Adrenal gland (tissue), 12 donors: ENCODE measurements around the gene EXOC3. TPM values are rescaled to one million over a fixed set of nuclear protein-coding genes. Genes with fewer than 3 reads are reported as not detected.

ENCODE experiments used
- DNase-seq, 7 donors: peaks; one replicate each; pipeline ENCODE4 v3.0.0-alpha.2; 2019 to 2020
- H3K27ac ChIP-seq, 5 donors: fragments of 200-600 bp; sonication (generic) in 4 of 5; 1 replicate in 3 of 5; 2 replicates in 2 of 5; pipeline versions ENCODE4 v1.5.1 to v1.8.0; 2016 to 2020; ENCODE audit warnings: mild to moderate bottlenecking in 1 of 5
- H3K27me3 ChIP-seq: fragments of 200-600 bp; 2 replicates; pipeline ENCODE4 v1.8.0; 2021
- H3K36me3 ChIP-seq, 2 donors: fragments of 200-600 bp; replicated peaks in 1 of 2; 1 replicate in 1 of 2; 2 replicates in 1 of 2; pipeline versions ENCODE4 v1.5.1 to v1.8.0; 2018 to 2022
- H3K4me1 ChIP-seq, 2 donors: fragments of 200-600 bp; replicated peaks in 1 of 2; 1 replicate in 1 of 2; 2 replicates in 1 of 2; pipeline versions ENCODE4 v1.5.1 to v1.8.0; 2018 to 2021
- H3K4me3 ChIP-seq, 4 donors: fragments of 200-600 bp; sonication (generic) in 3 of 4; one replicate each; pipeline ENCODE4 v1.5.1; 2016 to 2018
- H3K9me3 ChIP-seq, 3 donors: fragments of 200-600 bp; sonication (generic) in 1 of 3; replicated peaks in 1 of 3; 1 replicate in 2 of 3; 2 replicates in 1 of 3; pipeline versions ENCODE4 v1.5.1 to v1.8.0; 2016 to 2021
- POLR2A ChIP-seq, 2 donors: fragments of 450-650 bp; IDR thresholded peaks; one replicate each; pipeline ENCODE4 v1.6.1; 2017; ENCODE audit warnings: antibody characterized with exemption in 2 of 2, mild to moderate bottlenecking in 2 of 2, moderate library complexity in 1 of 2
- WGBS, 4 donors: extraction: QIAGEN DNeasy Blood & Tissue Kit in 2 of 4; methylation state at CpG; one replicate each; pipeline versions ENCODE4 v1.1.5 to v1.1.7; 2013 to 2017; 5-methylcytosine and 5-hydroxymethylcytosine counted together
- intact Hi-C, 2 donors: fragments of 100-400 bp; cut with DNase I; formaldehyde crosslinking; loops; one replicate each; pipeline versions ENCODE4 v1.14.1 to v1.15.0; 2022 to 2023
- polyA plus RNA-seq, 3 donors: library from polyadenylated mRNA; stranded (reverse); fragments of 200-250 nt in 2 of 3; fragments of 350-450 nt in 1 of 3; fragmentation: Illumina TruSeq in 1 of 3; extraction: RNeasy Lipid Tissue Mini Kit (QIAGEN cat#74804) in 1 of 3; gene quantifications; one replicate each; pipeline ENCODE4 v1.2.3, GENCODE V29; 2013 to 2014
- total RNA-seq, 9 donors: library from RNA; depleted of rRNA in 4 of 9; stranded (reverse); fragments of >200 nt in 4 of 9; fragments of 120-200 nt in 1 of 9; fragmentation: NEBNext Ultra II Directional in 1 of 9; extraction: Animal tissue kit (Norgen Biotek cat#: 25700) in 1 of 9; gene quantifications; one replicate each; pipeline versions ENCODE4 v1.1.0 to v1.2.4, GENCODE V29; 2013 to 2023
- TF ChIP-seq, protein P1 (sequence below), 6 experiments: fragments of 450-650 bp in 4 of 6; fragments of 200-600 bp in 2 of 6; sonication (generic) in 1 of 6; IDR thresholded peaks; 1 replicate in 5 of 6; 2 replicates in 1 of 6; pipeline versions ENCODE4 v1.5.1 to v1.8.0; 2016 to 2021; ENCODE audit warnings: antibody characterized with exemption in 6 of 6, mild to moderate bottlenecking in 2 of 6, moderate library complexity in 1 of 6
- donor health status: healthy with polysubstance abuse.
- donor health status: Bipolar disorder and iron deficiency.
- donor health status: DM: yes; HTN: yes; CAD: no.
- donor health status: DM: no; HTN: no; CAD: no.
- donor health status: DM: no; HTN: no; CAD: no.
- donor health status: DM: yes; HTN: yes; CAD: no.

The EXOC3 gene
- total and polyA plus RNA-seq, 12 donors, result 24.7 to 66.4 (median 42.7) TPM

DNA sequence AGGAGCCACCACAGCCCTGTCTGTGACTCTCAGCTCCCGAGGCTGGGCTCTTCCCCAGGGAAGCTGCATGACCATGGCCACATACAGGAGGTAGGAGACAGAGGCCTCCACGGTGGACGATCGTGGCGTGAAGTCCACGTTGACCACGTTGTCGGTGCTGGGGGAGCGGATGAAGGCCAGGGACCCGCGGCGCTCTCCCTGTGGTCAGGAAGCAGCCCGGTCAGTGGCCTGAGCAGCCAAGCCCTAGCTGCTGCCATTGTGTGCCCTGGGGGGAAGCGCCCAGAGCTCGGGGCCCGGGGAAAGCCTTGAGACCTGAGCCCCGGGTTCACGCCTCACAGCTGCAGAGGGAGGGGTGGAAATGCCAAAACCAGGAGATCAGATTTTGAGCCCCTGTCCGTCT, 34.3 kb downstream of the EXOC3 start:
- H3K27me3 ChIP-seq, result peaks cover 34% of the 10 kb centered on the region
- peaks cover 7 to 9% of the 10 kb centered on the region in 2 donors for H3K4me1 ChIP-seq
- WGBS, 4 donors, result 64 to 82% (median 76%) methylated on average over 13 to 19 of the region's 19 CpGs
- TF ChIP-seq, protein P1, sequence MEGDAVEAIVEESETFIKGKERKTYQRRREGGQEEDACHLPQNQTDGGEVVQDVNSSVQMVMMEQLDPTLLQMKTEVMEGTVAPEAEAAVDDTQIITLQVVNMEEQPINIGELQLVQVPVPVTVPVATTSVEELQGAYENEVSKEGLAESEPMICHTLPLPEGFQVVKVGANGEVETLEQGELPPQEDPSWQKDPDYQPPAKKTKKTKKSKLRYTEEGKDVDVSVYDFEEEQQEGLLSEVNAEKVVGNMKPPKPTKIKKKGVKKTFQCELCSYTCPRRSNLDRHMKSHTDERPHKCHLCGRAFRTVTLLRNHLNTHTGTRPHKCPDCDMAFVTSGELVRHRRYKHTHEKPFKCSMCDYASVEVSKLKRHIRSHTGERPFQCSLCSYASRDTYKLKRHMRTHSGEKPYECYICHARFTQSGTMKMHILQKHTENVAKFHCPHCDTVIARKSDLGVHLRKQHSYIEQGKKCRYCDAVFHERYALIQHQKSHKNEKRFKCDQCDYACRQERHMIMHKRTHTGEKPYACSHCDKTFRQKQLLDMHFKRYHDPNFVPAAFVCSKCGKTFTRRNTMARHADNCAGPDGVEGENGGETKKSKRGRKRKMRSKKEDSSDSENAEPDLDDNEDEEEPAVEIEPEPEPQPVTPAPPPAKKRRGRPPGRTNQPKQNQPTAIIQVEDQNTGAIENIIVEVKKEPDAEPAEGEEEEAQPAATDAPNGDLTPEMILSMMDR (IDR thresholded peaks at IDR 0.05), result no peak
- TF ChIP-seq POLR2A (IDR thresholded peaks at IDR 0.05), result no peak
- H3K27ac ChIP-seq, result no peak overlapping the region
- no peak for DNase-seq
- intact Hi-C loops, result loop anchor here in 1 of 2 donors (10.0 kb wide), 1 partner anchor 418 kb away; the partner anchor contains the start of genes BRD9 and TRIP13
- no peak overlapping the region for H3K4me3 ChIP-seq
- no peaks in the 10 kb centered on the region for H3K36me3 ChIP-seq
- no peaks in the 10 kb centered on the region for H3K9me3 ChIP-seq

DNA sequence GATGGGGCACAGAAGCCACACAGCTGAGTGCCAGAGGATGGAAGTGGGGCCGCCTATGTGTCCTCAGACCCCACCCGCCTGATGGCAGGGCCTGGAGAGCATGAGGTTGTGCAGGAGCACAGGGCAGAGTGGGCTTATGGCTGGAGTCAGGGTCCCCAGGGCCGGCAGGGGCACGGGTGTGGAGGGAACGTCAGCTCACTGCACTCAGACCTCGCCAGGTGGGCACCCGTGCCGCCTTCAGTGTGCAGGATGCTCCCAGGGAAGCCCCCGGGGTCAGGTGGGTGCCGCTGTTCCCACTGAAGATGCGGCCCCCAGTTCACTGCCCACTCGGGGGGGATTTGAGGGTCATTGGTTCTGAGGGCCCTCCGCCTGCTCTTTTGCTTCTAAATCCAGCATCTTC, 34.9 kb downstream of the EXOC3 start:
- H3K4me3 ChIP-seq, result no peak overlapping the region
- no peaks in the 10 kb centered on the region for H3K9me3 ChIP-seq
- no peak for TF ChIP-seq POLR2A (IDR thresholded peaks at IDR 0.05)
- TF ChIP-seq, protein P1 (IDR thresholded peaks at IDR 0.05), result no peak
- no peak for DNase-seq
- intact Hi-C loops, result loop anchor here in 1 of 2 donors (10.0 kb wide), 1 partner anchor 417 kb away; the partner anchor contains the start of genes BRD9 and TRIP13
- peaks cover 4% of the 10 kb centered on the region in 2 donors for H3K4me1 ChIP-seq
- no peak overlapping the region for H3K27ac ChIP-seq
- H3K36me3 ChIP-seq, result no peaks in the 10 kb centered on the region
- H3K27me3 ChIP-seq, result peaks cover 40% of the 10 kb centered on the region
- 70 to 81% (median 75%) methylated on average over 4 to 13 of the region's 13 CpGs for WGBS, 4 donors

DNA sequence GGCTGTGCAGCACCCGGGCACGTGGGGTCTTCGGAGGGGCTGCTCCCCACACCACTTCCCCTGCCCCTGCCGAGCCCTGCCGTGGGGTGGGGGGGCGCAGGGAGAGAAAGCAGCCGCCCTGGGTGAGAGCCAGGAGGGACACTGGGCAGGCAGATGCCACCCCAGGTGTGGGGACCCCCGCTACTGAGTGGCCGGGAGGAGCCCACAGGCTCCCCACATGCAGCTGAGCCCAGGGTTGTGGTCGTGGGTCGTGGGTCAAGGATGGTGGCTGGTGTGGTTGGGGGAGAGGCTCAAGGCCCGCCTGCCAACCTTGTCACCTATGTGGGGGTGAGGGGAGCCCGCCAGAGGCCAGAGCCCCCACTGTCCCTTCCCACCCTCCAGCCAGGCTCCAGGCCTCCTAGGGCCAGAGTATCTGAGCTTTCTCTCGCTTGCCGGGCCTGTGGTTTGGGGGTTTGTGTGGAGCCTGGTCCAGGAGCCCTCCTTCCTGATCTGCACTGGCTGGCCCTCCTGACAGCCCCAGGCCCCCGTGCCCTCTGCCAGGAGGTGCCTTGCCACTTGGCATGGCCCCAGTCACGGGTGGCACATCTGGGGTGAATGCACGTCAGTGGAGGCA, 35.5 kb downstream of the EXOC3 start:
- H3K4me3 ChIP-seq, result no peak overlapping the region
- no peaks in the 10 kb centered on the region for H3K9me3 ChIP-seq
- no peak for DNase-seq
- H3K36me3 ChIP-seq, result no peaks in the 10 kb centered on the region
- 50 to 62% (median 57%) methylated on average over 9 to 17 of the region's 18 CpGs for WGBS, 4 donors
- no peak overlapping the region for H3K27ac ChIP-seq
- intact Hi-C loops, result loop anchor here in 1 of 2 donors (10.0 kb wide), 1 partner anchor 416 kb away; the partner anchor contains the start of genes BRD9 and TRIP13
- no peak for TF ChIP-seq POLR2A (IDR thresholded peaks at IDR 0.05)
- H3K27me3 ChIP-seq, result peaks cover 46% of the 10 kb centered on the region
- H3K4me1 ChIP-seq, result peaks cover 4% of the 10 kb centered on the region in 2 donors

DNA sequence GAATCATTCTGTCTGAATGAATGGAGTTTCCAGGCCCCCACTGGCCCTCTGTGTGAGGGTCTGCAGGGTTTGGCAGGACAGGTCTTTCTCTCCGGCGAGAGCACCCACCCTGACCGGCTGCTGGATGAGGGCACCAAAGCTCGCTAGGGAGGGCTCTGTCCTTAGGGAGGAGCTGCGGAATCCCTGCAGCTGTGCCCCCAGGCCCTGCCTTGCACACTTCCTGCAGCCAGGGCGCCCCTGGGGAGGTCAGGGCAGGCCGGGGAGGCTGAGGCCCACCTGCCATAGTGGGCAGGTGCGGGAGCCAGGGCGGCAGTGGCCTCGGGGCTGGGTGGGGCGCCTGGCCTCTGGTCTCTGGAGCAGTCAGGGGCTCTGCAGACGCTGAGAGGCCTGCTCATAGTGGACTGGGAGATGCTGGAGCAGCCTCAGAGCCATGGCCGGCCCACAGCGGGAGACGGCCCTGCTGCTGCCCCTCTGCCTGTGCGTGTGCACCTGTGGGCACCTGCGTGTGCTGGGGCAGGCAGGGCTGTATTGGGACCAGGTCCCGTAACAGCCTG, 36.1 kb downstream of the EXOC3 start:
- H3K27me3 ChIP-seq, result peaks cover 50% of the 10 kb centered on the region
- intact Hi-C loops, result loop anchor here in 1 of 2 donors (10.0 kb wide), 1 partner anchor 416 kb away; the partner anchor contains the start of genes BRD9 and TRIP13
- no peaks in the 10 kb centered on the region for H3K9me3 ChIP-seq
- H3K4me1 ChIP-seq, result peaks cover 4% of the 10 kb centered on the region in 2 donors
- no peak overlapping the region for H3K27ac ChIP-seq
- no peak overlapping the region for H3K4me3 ChIP-seq
- TF ChIP-seq, protein P1 (IDR thresholded peaks at IDR 0.05), result no peak
- no peak for TF ChIP-seq POLR2A (IDR thresholded peaks at IDR 0.05)
- DNase-seq, result no peak
- 55 to 78% (median 67%) methylated on average over 4 to 18 of the region's 18 CpGs; no CpG with 5 or more reads in 1 of the 4 donors for WGBS, 4 donors
- H3K36me3 ChIP-seq, result no peaks in the 10 kb centered on the region
